KG1 (cell line): Measurements from ENCODE around the gene UBXN2A.

Source experiments
- DNase-seq: peaks from one replicate; lab custom pipeline; 2025; lab: John Stamatoyannopoulos, UW

The UBXN2A gene

GRCh38 chr2:24046930-24047702, 106.9 kb downstream of the UBXN2A start, which contains the start of gene WDCP:
TSS of gene WDCP (minus strand) at chr2:24047391. CDS start at chr2:24039494, 7,897 bp downstream.
- DNase-seq = peak; percentile 77

GRCh38 chr2:24047703-24048033, 107.4 kb downstream of the UBXN2A start:
- DNase-seq = no peak

GRCh38 chr2:24048769-24049484, 108.7 kb downstream of the UBXN2A start:
- DNase-seq = no peak

- DNase-seq = no peak
These were observed 109.3 kb downstream of the UBXN2A start, which contains the start of gene FKBP1B for GRCh38 chr2:24049485-24050021. TSS of gene FKBP1B (plus strand) at chr2:24049741. CDS start at chr2:24049850, 109 bp downstream.

- no peak for DNase-seq
These were observed 110.0 kb downstream of the UBXN2A start for GRCh38 chr2:24050041-24050979.

- DNase-seq = no peak
These were observed 111.6 kb downstream of the UBXN2A start for GRCh38 chr2:24051833-24052232.

GRCh38 chr2:24052951-24053350, 112.7 kb downstream of the UBXN2A start:
- no peak for DNase-seq
